GM12874 (cell line): ENCODE data around the gene DHX40.

Source experiments
- CTCF ChIP-seq: IDR thresholded peaks from 2 replicates; pipeline ENCODE4 v1.5.1; 2011; ENCODE audit warnings: low read depth, mild to moderate bottlenecking, control low read depth, low read length, moderate library complexity; ENCODE audit not compliant: insufficient read depth

The DHX40 gene

GRCh38 chr17:59565171-59565958, at the start of gene DHX40:
DHX40 (plus strand) TSS chr17:59565610; CDS start chr17:59565672, 62 bp downstream.
- TF ChIP-seq CTCF: no peak

- no peak for TF ChIP-seq CTCF
Observed at GRCh38 chr17:59516451-59516850, 49.0 kb upstream of the DHX40 start.

GRCh38 chr17:59519132-59519531, 46.3 kb upstream of the DHX40 start:
- no peak for TF ChIP-seq CTCF

GRCh38 chr17:59520251-59520650, 45.2 kb upstream of the DHX40 start:
- no peak for TF ChIP-seq CTCF

GRCh38 chr17:59521465-59522126, 43.8 kb upstream of the DHX40 start:
- peak; percentile 84 for TF ChIP-seq CTCF

GRCh38 chr17:59525668-59526067, 39.7 kb upstream of the DHX40 start:
- no peak for TF ChIP-seq CTCF

GRCh38 chr17:59526451-59526850, 39.0 kb upstream of the DHX40 start:
- TF ChIP-seq CTCF: no peak
